Neuronal stem cell (in vitro differentiated cells): ENCODE data around the gene OSBPL3.

Experiments
- DNase-seq: peaks from one replicate; pipeline ENCODE4 v3.0.0-alpha.2; 2013; ENCODE audit warnings: low spot score
- H2AFZ ChIP-seq: one replicate; pipeline ENCODE4 v1.6.1; 2013; ENCODE audit warnings: mild to moderate bottlenecking, low read length, inconsistent platforms
- H2AK5ac ChIP-seq: 2 replicates; pipeline ENCODE4 v1.6.1; 2013; ENCODE audit warnings: low read depth, mild to moderate bottlenecking, inconsistent platforms, low read length, moderate library complexity, mixed read lengths
- H2BK120ac ChIP-seq: 2 replicates; pipeline ENCODE4 v1.6.1; 2013; ENCODE audit warnings: low read depth, mild to moderate bottlenecking, inconsistent platforms, low read length, moderate library complexity, mixed read lengths
- H2BK12ac ChIP-seq: one replicate; pipeline ENCODE4 v1.6.1; 2013; ENCODE audit warnings: low read length, inconsistent platforms
- H2BK15ac ChIP-seq: 2 replicates; pipeline ENCODE4 v1.6.1; 2013; ENCODE audit warnings: mild to moderate bottlenecking, low read length, inconsistent platforms, mixed read lengths
- H2BK5ac ChIP-seq: one replicate; pipeline ENCODE4 v1.6.1; 2013; ENCODE audit warnings: inconsistent platforms, mild to moderate bottlenecking, low read length, moderate library complexity
- H3K14ac ChIP-seq: one replicate; pipeline ENCODE4 v1.6.1; 2013; ENCODE audit warnings: low read length, inconsistent platforms
- H3K18ac ChIP-seq: 2 replicates; pipeline ENCODE4 v1.6.1; 2013; ENCODE audit warnings: low read length, inconsistent platforms
- H3K23ac ChIP-seq: 2 replicates; pipeline ENCODE4 v1.6.1; 2013; ENCODE audit warnings: low read depth, mild to moderate bottlenecking, mixed read lengths, low read length, inconsistent platforms; ENCODE audit not compliant: poor library complexity
- H3K27ac ChIP-seq: replicated peaks from 3 replicates; pipeline ENCODE4 v1.5.1; 2013; ENCODE audit warnings: low read length, inconsistent platforms
- H3K27me3 ChIP-seq, 3 experiments: 2 replicates each; pipeline ENCODE4 v1.6.1; 2013; ENCODE audit warnings: low read length in 3 of 3, mild to moderate bottlenecking in 2 of 3, inconsistent platforms in 1 of 3, low read depth in 1 of 3, mixed read lengths in 1 of 3, moderate library complexity in 1 of 3; ENCODE audit not compliant: control insufficient read depth in 3 of 3, insufficient read depth in 3 of 3
- H3K36me3 ChIP-seq, 2 donors: replicated peaks in 1 of 2; 2 replicates each; pipeline ENCODE4 v1.6.1; 2013; ENCODE audit warnings: low read length in 2 of 2; ENCODE audit not compliant: control insufficient read depth in 2 of 2, insufficient read depth in 2 of 2
- H3K4ac ChIP-seq: 2 replicates; pipeline ENCODE4 v1.6.1; 2013; ENCODE audit warnings: inconsistent platforms, mild to moderate bottlenecking, low read length, moderate library complexity
- H3K4me1 ChIP-seq, 2 donors: 1 replicate in 1 of 2; 2 replicates in 1 of 2; pipeline ENCODE4 v1.6.1; 2013; ENCODE audit warnings: low read length in 2 of 2, low read depth in 1 of 2; ENCODE audit not compliant: control insufficient read depth in 2 of 2, insufficient read depth in 1 of 2
- H3K4me2 ChIP-seq: one replicate; pipeline ENCODE4 v1.6.1; 2013; ENCODE audit warnings: mild to moderate bottlenecking, low read length, inconsistent platforms; ENCODE audit not compliant: insufficient read depth, poor library complexity, severe bottlenecking
- H3K4me3 ChIP-seq, 2 donors: 2 replicates each; pipeline ENCODE4 v1.5.1; 2013; ENCODE audit warnings: low read length in 2 of 2, mild to moderate bottlenecking in 2 of 2, inconsistent platforms in 1 of 2, moderate library complexity in 1 of 2
- H3K79me1 ChIP-seq: one replicate; pipeline ENCODE4 v1.6.1; 2013; ENCODE audit warnings: low read depth, mild to moderate bottlenecking, inconsistent platforms, low read length, moderate library complexity
- H3K9ac ChIP-seq: one replicate; pipeline ENCODE4 v1.6.1; 2013; ENCODE audit warnings: mild to moderate bottlenecking, low read depth, low read length, inconsistent platforms; ENCODE audit not compliant: poor library complexity
- H3K9me3 ChIP-seq, 2 donors: replicated peaks in 1 of 2; 2 replicates each; pipeline versions ENCODE3 to v1.6.1; 2013; ENCODE audit warnings: low read length in 2 of 2, mild to moderate bottlenecking in 2 of 2, inconsistent platforms in 1 of 2, low read depth in 1 of 2, mixed read lengths in 1 of 2, moderate library complexity in 1 of 2; ENCODE audit not compliant: control insufficient read depth in 2 of 2, insufficient read depth in 1 of 2
- H4K8ac ChIP-seq: one replicate; pipeline ENCODE4 v1.6.1; 2013; ENCODE audit warnings: low read depth, mild to moderate bottlenecking, inconsistent platforms, low read length, moderate library complexity
- H4K91ac ChIP-seq: one replicate; pipeline ENCODE4 v1.6.1; 2013; ENCODE audit warnings: low read length, low read depth, mild to moderate bottlenecking, inconsistent platforms; ENCODE audit not compliant: poor library complexity
- WGBS, 2 donors: extraction: QIAGEN DNeasy Blood & Tissue Kit; methylation state at CpG; one replicate each; pipeline ENCODE4 v1.1.7; 2013; ENCODE audit warnings: missing lambda C conversion rate in 2 of 2, mixed read lengths in 1 of 2; ENCODE audit not compliant: insufficient read length in 2 of 2, insufficient replicate concordance in 1 of 2; ENCODE audit errors: extremely low coverage in 2 of 2; 5-methylcytosine and 5-hydroxymethylcytosine counted together

The OSBPL3 gene

GRCh38 chr7:24788961-24789576 is 190.9 kb downstream of the OSBPL3 start:
- Histone ChIP-seq H2BK12ac (no peak overlapping the region), H3K14ac (no peak overlapping the region), H3K9ac (no peak overlapping the region), H3K4me3 (no peak overlapping the region), H2AFZ (no peak overlapping the region), H3K23ac (no peak overlapping the region), H3K27me3 (no peaks in the 10 kb centered on the region), H3K36me3 (no peaks in the 10 kb centered on the region), H2AK5ac (no peak overlapping the region), H4K8ac (no peak overlapping the region), H3K4me1 (no peaks in the 10 kb centered on the region), H2BK15ac (no peak overlapping the region), H2BK5ac (no peak overlapping the region), H2BK120ac (no peak overlapping the region), H3K9me3 (peaks cover 0 to 5% of the 10 kb centered on the region in 2 donors), H3K4ac (no peak overlapping the region), H3K18ac (no peak overlapping the region), H3K27ac (no peak overlapping the region), H3K4me2 (no peak overlapping the region), H3K79me1 (no peaks in the 10 kb centered on the region), H4K91ac (no peak overlapping the region)
- no peak for DNase-seq
- no CpG with 5 or more reads among the region's 10 CpGs for WGBS, 2 donors

GRCh38 chr7:24788075-24788474 is 191.9 kb downstream of the OSBPL3 start:
- Histone ChIP-seq H3K9ac (no peak overlapping the region), H4K8ac (no peak overlapping the region), H3K18ac (no peak overlapping the region), H3K4me3 (no peak overlapping the region), H3K79me1 (no peaks in the 10 kb centered on the region), H3K23ac (no peak overlapping the region), H4K91ac (no peak overlapping the region), H3K27ac (no peak overlapping the region), H2BK5ac (no peak overlapping the region), H3K4me2 (no peak overlapping the region), H2AK5ac (no peak overlapping the region), H3K4ac (no peak overlapping the region), H3K27me3 (no peaks in the 10 kb centered on the region), H2AFZ (no peak overlapping the region), H2BK12ac (no peak overlapping the region), H2BK15ac (no peak overlapping the region), H3K14ac (no peak overlapping the region), H3K36me3 (no peaks in the 10 kb centered on the region), H2BK120ac (no peak overlapping the region), H3K4me1 (no peaks in the 10 kb centered on the region), H3K9me3 (peaks cover 1 to 9% of the 10 kb centered on the region in 2 donors)
- no CpG with 5 or more reads among the region's 9 CpGs for WGBS, 2 donors
- DNase-seq: no peak

- no peak overlapping the region for H4K91ac ChIP-seq
- H2AK5ac ChIP-seq: no peak overlapping the region
- H3K4ac ChIP-seq: no peak overlapping the region
- H3K4me2 ChIP-seq: no peak overlapping the region
- no peaks in the 10 kb centered on the region for H3K4me1 ChIP-seq
- no peak overlapping the region for H3K27ac ChIP-seq
- no peak overlapping the region for H2BK15ac ChIP-seq
- H3K36me3 ChIP-seq: no peaks in the 10 kb centered on the region
- H3K9ac ChIP-seq: no peak overlapping the region
- no peak overlapping the region for H4K8ac ChIP-seq
- H3K79me1 ChIP-seq: no peaks in the 10 kb centered on the region
- no peak overlapping the region for H3K4me3 ChIP-seq
- no CpG with 5 or more reads among the region's 5 CpGs for WGBS, 2 donors
- no peaks in the 10 kb centered on the region for H3K27me3 ChIP-seq
- H3K23ac ChIP-seq: no peak overlapping the region
- H2AFZ ChIP-seq: no peak overlapping the region
- H2BK120ac ChIP-seq: no peak overlapping the region
- H2BK12ac ChIP-seq: no peak overlapping the region
- H2BK5ac ChIP-seq: no peak overlapping the region
- H3K14ac ChIP-seq: no peak overlapping the region
- H3K18ac ChIP-seq: no peak overlapping the region
- peaks cover 2 to 9% of the 10 kb centered on the region in 2 donors for H3K9me3 ChIP-seq
- DNase-seq: no peak
Measured at GRCh38 chr7:24786941-24787340, 193.0 kb downstream of the OSBPL3 start.

- H2AFZ ChIP-seq: no peak overlapping the region
- H3K36me3 ChIP-seq: no peaks in the 10 kb centered on the region
- no peaks in the 10 kb centered on the region for H3K27me3 ChIP-seq
- H3K4ac ChIP-seq: no peak overlapping the region
- H3K4me3 ChIP-seq: no peak overlapping the region
- H3K27ac ChIP-seq: no peak overlapping the region
- DNase-seq: no peak
- no peak overlapping the region for H4K91ac ChIP-seq
- H3K9ac ChIP-seq: no peak overlapping the region
- H3K18ac ChIP-seq: no peak overlapping the region
- no peak overlapping the region for H2BK120ac ChIP-seq
- H3K4me2 ChIP-seq: no peak overlapping the region
- peaks cover 2 to 9% of the 10 kb centered on the region in 2 donors for H3K9me3 ChIP-seq
- no peak overlapping the region for H2BK12ac ChIP-seq
- H3K4me1 ChIP-seq: no peaks in the 10 kb centered on the region
- no peak overlapping the region for H2AK5ac ChIP-seq
- H3K23ac ChIP-seq: no peak overlapping the region
- H3K14ac ChIP-seq: no peak overlapping the region
- no peak overlapping the region for H2BK15ac ChIP-seq
- H4K8ac ChIP-seq: no peak overlapping the region
- H3K79me1 ChIP-seq: no peaks in the 10 kb centered on the region
- H2BK5ac ChIP-seq: no peak overlapping the region
- WGBS, 2 donors: no CpG with 5 or more reads among the region's 4 CpGs
Measured at GRCh38 chr7:24786306-24786705, 193.7 kb downstream of the OSBPL3 start.
